NK-92 treated with Interleukin-12 subunit alpha and Interleukin-12 subunit beta, amount 100 ng/mL, for 24 hours (cell line): ENCODE data around the gene GGTLC3.
"Not testable (repeated sequence)": the region's sequence is repeated elsewhere in the genome, so short reads cannot be mapped to it uniquely, and the experiment has no call there.

ENCODE experiments used
- DNase-seq: peaks from one replicate; lab custom pipeline; 2025; lab: John Stamatoyannopoulos, UW

The GGTLC3 gene

DNA sequence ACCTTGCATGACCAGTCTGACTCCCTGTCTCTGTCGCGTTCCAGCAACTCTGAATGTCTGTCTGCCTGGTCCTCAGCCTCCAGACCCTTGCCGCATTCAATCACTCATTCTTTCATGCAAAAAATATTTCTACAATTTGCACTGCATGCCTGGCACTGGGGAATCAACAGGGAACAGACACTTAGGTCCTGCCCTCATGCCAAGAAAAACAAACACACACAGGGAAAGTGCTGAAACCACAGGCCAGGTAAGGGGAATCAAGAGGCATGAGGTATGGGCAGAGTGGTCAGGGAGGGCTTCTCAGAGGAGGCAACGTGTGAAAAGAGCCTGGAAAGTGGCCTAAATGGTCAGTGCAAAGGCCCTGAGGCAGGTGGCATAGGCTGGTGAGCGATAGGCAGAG lies at the start of gene GGTLC3:
TSS of gene GGTLC3 (minus strand) at position 101 of the 400 bp plus-strand sequence. CDS start 264 bp downstream, outside the sequence.
- DNase-seq, result not testable (repeated sequence)

DNA sequence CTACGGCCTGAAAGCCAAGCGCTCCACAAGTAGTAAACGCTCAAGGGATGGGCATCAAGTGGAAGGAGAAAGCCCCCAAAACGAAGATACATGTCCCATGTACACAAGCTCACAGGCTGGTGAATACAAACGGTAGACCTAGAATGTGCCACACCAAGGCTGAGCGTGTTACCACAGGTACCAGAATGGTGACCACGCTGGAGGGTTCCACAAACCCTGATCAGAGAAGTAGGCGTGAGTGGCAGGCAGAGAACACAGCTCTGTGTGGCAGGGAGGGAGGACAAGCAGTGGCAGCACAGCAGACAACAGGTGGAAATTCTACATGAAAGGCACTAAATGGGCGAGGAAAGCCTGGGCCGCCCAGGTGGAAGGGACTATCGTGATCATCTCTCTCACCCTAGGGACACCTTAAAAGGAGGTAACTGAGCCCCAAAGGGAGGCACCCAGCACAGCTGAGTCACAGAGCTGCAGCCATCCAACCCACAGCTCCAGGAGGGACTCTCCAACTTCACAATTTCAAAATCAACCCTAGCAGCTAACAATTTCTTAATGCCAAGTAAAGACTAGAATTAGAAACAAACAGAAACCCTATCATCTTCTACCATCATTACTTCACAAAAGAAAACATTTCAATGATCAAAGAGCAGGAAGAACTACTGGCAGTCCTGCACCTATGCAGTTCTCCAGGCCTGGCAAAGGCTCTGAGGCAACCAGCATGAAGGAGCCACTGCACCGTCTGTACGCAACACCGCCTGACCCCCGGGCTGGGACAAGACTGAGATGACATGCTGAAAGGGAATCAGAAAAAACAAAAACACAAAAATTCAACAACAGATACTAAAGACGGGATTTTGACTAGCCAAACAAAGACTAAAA lies 42.4 kb upstream of the GGTLC3 start:
- DNase-seq, result not testable (repeated sequence)

DNA sequence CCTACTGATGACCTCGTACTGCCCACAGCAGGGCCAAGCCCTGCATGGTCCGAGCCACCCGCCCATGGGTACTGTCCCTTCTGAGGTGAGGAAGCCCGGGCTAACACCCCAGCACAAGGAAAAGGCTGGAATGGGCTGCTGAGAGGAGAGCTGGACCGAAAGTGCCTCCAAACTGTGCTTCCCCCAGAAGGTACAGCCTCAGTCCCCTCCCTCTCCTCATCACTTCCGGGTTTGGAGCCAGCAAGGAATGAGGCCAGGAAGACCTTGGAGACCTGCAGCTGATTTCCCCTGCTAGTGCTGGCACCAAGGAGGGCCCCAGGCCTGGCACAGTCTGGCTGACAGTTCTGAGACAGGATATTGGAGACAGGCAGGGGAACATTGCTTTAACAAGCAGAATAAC lies 41.0 kb upstream of the GGTLC3 start:
- DNase-seq, result not testable (repeated sequence)

DNA sequence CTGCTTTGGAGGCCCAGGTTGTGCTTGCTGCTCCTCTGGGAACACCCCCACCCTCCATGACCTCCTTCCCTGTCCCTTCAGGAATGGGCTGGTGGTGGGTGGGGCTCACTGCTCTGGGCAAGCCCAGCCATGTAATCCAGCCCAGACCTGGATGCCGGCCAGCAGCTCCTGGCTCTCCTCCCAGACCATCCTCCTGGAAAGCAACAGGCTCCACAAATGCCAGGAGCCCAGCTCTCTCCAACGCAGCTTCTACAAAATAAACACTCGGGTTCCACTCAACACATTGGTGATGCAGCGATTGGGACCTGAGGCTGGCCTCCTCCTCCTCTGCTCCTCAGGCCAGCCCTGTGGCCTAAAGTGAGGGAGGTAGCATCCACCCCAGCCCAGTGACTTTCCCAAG lies 40.6 kb upstream of the GGTLC3 start:
- DNase-seq, result not testable (repeated sequence)

DNA sequence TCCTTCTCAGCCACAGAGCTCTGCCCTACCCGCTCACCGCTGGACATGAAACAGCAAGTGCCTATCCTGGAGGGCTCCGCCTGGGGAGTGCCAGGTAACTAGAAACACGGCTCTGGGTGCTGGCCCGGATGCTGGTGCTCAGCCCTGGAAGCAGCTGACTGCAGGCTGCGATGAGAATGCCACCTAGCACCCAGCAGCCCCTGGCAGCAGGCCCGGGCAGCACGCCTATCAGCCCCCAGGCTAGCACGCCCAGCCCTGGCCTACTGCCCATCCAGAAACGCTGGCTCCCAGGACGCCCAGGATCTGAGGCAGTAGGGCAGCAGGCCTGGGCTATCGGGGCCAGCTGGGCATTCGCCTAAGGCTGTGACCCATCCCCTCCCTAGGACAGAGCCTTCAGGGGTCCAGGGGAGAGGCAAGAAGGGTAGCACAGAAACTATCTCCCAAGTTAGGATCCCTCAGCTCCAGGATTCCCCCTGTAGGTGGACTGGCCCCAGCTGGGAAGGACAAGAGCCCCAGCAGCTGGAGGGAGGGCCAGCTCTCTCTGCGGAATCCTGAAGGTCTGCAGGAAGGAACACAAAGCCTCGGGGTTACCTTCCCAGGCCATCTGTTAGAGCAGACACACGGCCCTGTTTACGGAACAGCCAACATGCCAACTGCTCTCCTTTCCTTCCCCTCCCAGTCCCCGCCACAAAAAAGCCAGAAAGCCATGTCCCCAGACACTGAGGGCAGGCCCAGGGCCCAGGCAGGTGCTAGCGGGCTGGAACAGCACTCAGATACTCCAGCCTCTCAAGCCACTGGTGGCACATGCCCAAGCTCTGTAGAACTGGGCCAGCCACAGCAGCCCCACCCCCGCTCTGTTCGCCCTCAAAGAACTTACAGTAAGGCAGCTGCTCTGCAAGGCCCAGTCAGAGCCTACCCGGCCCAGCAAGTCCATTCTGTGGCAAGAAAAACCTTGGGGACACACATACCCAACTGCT lies 36.6 kb upstream of the GGTLC3 start:
- not testable (repeated sequence) for DNase-seq

DNA sequence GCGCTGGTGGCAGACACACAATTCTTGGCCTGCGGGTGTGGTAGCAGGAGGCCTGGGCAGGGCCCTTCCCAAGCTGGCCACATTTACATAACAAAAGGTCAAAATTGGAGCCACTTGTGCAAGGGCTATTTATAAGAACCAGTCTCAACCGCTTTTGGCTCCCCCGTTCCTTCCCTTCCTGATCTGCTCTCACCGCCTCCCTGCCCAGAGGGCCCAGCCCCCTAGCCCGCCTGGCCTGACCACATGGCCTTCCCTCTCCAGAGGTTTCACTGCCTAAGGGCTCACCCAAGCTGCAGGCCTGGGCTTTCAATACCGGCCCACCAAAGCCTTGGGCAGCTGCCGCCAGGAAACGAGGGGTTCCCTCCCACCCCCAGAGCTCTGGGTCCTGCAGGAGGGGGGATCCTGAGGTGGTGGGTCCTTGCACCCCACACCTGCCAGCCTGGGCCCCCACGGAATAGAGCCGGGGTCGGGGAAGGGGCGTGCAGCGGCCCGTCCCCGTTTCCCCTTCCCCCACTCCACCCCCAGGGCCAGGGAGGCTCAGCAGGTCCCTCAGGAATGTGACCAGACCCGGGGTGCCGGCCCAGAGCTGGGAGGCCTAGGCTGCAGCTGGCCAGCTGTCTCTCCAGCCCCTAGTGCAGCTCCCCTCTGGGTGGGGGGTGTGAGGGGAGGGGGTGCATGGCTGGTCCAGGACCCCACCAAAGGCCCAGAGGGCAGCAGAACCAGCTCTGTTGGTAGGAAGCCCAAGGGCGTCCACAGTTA lies 35.1 kb upstream of the GGTLC3 start:
- DNase-seq, result not testable (repeated sequence)

DNA sequence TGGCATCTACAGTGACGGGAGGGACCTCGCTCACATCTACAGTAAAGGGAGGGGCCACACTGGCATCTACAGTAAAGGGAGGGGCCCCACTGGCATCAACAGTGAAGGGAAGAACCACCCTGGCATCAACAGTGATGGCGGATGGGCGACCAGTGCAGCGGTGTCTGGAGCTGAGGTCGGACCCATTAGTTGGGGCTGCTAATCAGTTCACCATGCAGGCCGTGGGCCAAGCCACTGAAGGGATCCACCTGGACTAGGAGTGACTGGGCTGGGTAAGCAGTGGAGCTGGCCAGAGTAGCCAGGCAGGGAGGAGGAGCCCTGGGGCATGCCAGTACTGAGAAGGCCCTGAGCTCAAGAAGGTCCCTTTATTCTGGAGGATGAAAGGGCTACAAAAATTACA lies 33.1 kb upstream of the GGTLC3 start:
- DNase-seq, result not testable (repeated sequence)

DNA sequence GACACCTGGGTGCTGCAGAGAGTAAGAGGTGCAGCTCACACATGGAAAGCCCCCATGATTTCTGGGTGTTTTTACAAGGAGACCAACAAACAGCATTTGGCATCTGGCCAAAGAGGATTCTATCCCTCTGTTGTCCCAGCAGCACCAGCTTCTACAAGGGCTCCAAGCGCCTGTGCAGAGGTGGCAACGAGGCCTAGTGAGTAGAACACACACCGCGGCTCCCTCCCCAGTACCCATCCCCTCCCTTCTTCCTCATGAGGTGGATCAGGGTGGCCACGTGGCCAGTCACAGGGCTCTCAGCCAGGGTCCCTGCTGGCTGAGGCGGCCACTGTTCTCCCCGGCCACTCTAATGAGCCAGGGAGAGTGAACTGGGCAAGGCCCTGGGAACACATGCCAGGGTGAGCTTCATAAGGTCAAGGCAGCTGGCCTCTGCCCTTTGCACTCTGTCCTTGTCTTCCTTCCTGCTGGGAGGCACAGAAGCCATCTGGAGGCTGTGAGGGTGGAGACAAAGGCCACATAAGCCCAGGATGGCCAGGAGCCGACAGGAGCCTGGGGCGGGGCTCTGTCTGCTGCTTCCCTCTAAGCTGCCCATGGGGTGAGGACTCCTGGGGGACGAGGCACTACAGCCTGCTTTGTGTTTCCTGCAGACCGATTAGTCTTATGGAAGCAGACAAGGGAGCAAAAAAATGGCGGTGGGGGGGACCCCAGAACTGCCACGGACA lies 31.7 kb upstream of the GGTLC3 start:
- not testable (repeated sequence) for DNase-seq

DNA sequence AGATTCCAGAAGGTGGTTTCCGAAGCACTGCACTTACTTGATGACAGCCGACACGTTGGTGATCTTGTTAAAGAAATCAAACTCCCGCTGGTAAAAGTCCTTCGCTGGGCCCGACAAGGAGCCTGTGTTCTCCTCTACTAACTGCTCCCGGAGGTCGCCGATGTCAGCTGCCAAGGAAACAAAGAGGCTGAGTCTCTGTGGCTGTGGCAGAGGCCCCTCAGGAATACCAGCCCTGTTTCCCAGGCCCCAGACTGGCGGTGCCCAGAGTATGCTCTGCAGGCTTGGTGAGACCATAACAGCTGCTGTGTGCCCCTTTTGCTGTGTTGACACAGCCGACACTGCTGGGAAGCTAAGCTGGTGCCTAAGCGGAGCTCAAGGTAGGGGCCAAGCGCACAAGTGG lies 26.7 kb upstream of the GGTLC3 start:
- DNase-seq, result not testable (repeated sequence)

DNA sequence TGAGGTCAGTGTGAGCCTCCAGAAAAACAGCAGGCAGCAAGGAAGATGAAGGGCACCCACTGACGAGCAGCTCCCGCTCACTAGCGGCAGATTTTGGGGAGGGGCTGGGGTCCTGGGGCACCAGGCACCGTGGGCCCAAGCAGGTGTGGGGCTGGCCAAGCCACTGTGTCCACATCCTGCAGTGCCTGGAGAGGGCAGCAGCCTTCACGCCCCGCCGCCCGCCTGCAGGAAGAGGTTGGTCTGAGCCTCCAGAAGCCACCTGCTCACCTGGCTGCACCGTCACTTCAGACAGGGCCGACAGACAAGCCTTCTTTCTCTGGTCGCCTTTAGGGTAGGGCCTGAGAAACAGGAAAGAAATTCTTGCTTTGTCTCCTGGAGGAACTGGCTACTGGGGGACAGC lies 25.4 kb upstream of the GGTLC3 start:
- not testable (repeated sequence) for DNase-seq

DNA sequence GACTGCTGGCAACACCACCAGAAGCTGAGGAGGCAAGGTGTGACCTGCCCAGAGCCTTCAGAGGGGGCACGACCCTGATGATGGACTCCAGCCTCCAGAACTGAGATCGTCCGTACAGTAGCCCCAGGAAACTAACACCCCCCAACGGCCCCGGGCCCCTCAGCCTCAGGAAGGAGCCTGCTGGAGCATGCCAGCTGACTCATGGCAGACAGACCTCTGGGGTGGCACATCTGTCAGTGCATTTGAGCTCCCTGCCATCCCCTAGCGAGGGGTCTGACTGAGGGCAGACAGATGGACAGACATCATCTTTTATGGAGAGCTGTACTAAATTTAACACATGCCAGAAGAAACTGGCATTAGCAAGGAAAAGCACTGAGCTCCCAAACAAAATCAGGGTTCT lies 22.0 kb upstream of the GGTLC3 start:
- DNase-seq, result not testable (repeated sequence)

DNA sequence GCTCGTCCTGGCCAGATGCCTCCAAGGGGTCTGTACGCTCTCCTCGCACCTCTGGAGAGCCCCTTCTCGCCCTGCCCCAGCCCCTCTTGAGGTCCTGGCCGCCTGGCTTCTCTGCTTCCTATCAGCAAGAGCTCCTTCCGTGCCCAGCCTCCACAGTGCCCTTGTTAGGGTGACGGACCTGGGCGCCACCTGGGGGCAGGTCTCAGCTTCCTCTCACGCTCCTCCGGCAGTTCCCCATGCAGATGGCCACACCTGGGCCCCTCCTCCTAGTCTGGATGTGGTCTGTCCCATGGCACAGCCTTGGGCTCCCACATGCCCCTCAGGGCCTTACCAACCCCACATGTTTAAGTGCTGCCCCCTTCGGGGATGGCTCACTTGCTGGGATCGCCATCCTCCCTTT lies 16.4 kb upstream of the GGTLC3 start:
- not testable (repeated sequence) for DNase-seq

DNA sequence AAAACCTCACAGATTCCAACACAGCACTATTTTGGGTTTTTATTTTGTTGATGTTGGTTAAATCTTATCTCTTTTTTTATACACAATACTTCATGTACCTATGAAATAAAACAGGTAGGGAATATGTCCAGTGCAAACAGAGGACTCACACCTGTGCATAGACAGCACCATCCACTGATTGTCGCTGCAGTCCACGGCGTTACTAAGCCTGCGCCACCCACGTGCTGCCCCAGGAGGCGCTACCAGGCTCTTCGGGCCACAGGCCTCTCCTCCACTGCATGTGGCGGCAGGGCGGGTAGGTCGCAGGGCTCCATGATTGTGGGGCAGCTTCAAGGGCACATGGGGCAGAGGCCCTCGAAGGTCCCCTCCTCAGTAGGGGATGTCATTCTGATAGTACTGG lies 15.7 kb upstream of the GGTLC3 start:
- DNase-seq, result not testable (repeated sequence)

DNA sequence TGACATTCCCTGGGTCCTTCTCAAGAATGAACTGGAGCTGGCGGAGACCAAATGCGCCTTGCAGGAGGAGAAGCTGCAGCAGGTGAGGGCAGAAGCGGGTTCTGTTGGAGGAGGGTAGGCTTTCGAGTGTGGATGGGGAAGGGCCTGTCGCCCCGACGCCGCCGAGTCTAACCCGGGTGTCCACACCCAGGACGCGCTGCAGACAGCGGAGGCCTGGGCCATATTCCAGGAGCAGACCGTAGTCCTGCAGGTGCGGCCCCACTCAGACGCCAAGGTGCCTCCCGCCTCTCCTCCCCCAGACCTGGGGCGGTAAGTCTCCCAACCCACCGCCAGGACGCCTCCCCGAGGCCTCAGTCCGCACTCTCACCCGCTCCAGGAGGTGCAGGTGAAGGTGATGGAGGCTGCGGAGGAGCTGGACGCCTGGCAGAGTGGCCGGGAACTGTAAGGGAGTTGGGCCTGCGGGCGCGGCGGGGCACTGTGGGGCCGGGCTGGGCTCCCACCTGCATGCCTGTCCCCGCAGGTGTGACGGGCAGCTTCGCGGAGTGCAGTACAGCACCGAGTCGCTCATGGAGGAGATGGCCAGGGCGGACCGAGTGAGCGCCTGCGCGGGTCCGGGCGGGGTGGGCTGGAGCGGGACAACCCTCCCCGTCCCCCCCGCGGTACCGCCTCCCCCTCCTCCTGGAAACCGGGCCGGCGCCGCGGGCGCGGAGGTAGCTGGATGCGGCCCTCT lies 11.6 kb upstream of the GGTLC3 start:
- not testable (repeated sequence) for DNase-seq

DNA sequence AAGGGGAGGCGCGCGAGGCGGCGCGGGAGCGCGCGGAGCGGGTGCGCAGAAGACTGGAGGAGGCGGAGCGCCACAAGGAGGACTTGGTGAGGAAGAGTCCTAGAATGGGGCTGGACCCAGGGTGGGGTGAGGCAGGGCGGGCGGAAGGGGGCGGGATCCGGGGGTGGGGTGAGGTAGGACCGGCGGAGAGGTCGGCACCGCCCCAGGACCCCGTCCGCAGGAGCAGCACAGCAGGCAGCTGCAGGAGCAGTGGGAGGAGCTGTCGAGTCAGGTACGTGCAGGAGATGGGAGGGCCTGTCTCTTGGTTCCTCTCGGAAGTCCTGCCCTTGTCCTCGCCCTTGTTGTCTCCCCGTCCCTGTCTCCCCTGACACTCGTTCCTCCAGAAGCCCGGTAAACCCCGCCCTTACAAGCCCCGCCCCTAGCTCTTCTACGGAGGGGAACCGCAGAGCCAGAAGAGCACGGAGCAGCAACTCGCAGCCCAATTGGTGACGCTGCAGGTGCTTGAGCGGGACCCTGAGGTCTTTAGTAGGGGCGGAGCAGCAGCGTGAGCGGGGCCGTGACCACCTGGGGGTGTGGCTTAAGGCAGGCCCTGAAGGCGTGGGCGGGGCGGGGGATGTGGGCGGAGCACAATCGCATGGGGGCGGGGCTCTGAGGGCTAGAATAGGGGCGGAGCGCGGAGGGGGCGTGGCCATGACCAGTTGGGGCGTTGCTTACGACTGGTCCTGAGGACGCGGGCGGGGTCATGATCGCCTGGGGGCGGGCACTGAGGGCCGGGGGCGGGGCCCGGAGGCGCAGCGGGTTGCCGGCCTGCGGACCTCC lies 10.8 kb upstream of the GGTLC3 start:
- not testable (repeated sequence) for DNase-seq

DNA sequence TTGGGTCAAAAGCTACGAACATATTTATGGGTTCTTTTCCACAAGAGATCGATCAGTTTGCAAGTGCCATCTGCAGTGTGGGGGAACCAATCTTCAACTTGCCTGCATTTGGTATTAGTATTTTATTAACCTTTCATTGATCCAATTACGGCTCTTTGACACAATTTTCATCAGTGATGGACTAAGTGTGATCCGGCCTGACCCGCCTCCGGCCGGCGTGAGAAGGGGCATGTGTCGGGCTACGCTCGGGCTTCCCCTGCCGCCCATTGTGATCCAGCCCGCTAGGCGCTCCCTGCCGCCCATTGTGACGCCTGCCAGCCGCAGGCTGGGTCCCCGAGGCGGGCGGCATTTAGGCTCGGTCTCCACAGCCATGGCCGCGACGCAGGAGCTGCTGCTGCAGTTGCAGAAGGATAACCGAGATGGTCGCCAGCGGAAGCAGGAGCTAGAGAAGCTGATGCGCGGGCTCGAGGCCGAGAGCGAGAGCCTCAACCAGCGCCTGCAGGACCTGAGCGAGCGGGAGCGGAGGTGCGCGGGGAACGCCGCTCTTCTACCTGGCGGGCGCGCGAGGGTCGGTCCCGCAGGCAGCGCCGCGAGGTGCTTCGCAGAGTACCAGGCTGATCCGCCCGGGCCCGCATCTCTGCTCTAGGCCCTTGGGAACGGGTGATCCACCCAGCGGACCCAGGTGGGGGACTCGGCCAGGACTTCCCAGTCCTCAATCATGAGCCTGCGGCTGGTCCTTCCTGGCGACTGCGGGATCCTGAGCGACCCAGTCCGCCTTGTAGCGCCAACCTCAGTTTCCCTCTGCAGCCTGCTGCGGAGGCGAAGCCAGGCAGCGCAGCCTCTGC lies 10.0 kb upstream of the GGTLC3 start, which contains the start of gene TMEM191B:
TSS of gene TMEM191B (plus strand) at position 51 of the 845 bp plus-strand sequence. CDS start at position 230, 179 bp downstream.
- not testable (repeated sequence) for DNase-seq

DNA sequence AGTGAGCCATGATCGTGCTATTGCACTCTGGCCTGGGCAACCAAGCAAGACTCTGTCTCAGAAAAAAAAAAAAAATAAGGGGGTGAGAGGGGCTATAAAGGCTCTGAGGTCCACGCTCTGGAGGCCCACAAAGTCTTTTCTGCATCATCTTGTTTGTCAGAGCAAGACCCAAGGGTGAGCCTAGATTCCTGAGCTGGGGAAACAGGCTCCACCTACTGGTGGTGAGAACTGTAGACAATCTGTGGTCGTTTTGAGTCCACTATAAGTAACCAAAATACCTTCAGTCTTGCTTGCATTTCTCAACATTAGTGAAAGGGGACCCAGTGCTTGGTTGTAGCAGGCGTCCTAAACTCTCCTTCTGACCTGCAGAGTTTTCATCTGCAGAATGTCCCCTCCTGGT lies 5.4 kb upstream of the GGTLC3 start:
- not testable (repeated sequence) for DNase-seq

DNA sequence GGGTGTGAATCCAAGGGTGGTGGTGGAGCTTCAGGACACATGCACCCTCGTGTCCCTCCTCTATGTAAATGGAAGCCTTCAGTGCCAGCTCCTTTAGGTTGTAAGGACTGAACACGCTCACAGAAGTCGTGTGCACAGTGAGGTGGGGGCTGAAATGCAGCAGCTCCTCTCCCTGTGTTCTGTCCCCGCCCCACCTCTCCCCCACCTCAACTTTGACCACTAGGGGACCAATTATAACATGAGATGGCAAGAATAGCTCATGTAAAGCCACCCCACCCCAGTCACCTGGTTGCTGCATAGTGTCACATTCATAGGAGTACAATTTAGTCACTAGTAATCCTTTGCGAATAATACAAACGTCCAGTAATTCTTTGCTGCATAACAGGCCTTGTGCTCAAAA lies 4.8 kb upstream of the GGTLC3 start:
- DNase-seq, result not testable (repeated sequence)
